ENCODE data around the gene APOC1.
"Not testable (repeated sequence)": the region's sequence is repeated elsewhere in the genome, so short reads cannot be mapped to it uniquely, and the experiment has no call there.

The APOC1 gene

GRCh38 chr19:44883922-44884321 is 30.5 kb upstream of the APOC1 start:
- Histone ChIP-seq H3K27ac (peak overlapping the region in 1 of 2 donors; percentile 6), H3K4me3 (no peak overlapping the region)
- TF ChIP-seq CTCF (IDR thresholded peaks at IDR 0.05) = no peak
- DNase-seq (ENCODE audit: low spot score) = no peak

GRCh38 chr19:44884566-44884965 is 29.8 kb upstream of the APOC1 start:
- no peak overlapping the region for H3K27ac ChIP-seq
- DNase-seq (ENCODE audit: low spot score) = no peak
- no peak for TF ChIP-seq CTCF (IDR thresholded peaks at IDR 0.05)
- H3K4me3 ChIP-seq = no peak overlapping the region

GRCh38 chr19:44886141-44886540 is 28.3 kb upstream of the APOC1 start:
- no peak overlapping the region for H3K4me3 ChIP-seq
- no peak for TF ChIP-seq CTCF (IDR thresholded peaks at IDR 0.05)
- H3K27ac ChIP-seq = no peak overlapping the region
- no peak for DNase-seq (ENCODE audit: low spot score)

- no peak for TF ChIP-seq CTCF (IDR thresholded peaks at IDR 0.05)
- H3K27ac ChIP-seq = no peak overlapping the region
- H3K4me3 ChIP-seq = no peak overlapping the region
- DNase-seq (ENCODE audit: low spot score) = no peak
Measured at GRCh38 chr19:44887648-44888047, 26.8 kb upstream of the APOC1 start.

GRCh38 chr19:44888335-44888734 is 26.1 kb upstream of the APOC1 start:
- not testable (repeated sequence) for DNase-seq (ENCODE audit: low spot score); H3K27ac ChIP-seq; H3K4me3 ChIP-seq

GRCh38 chr19:44889830-44890365 is 24.5 kb upstream of the APOC1 start:
- H3K27ac ChIP-seq = no peak overlapping the region
- H3K4me3 ChIP-seq = peak overlapping the region; percentile 78
- peak; percentile 82 for DNase-seq (ENCODE audit: low spot score)
- no peak for TF ChIP-seq CTCF (IDR thresholded peaks at IDR 0.05)

GRCh38 chr19:44890366-44891015 is 23.9 kb upstream of the APOC1 start:
- no peak for TF ChIP-seq CTCF (IDR thresholded peaks at IDR 0.05)
- DNase-seq (ENCODE audit: low spot score) = no peak
- H3K27ac ChIP-seq = peak overlapping the region; percentile 95 to 99
- peak overlapping the region; percentile 78 for H3K4me3 ChIP-seq
